HG02798 (cell line): ENCODE results near the gene CADM1.

Experiments used
- ATAC-seq: cut with Tn5 transposase; IDR thresholded peaks from one replicate; pipeline ENCODE4 v1.9.1; 2021; ENCODE audit warnings: mild to moderate bottlenecking; ENCODE audit not compliant: unreplicated experiment, poor library complexity

The CADM1 gene

GRCh38 chr11:115198321-115198741 is 305.9 kb downstream of the CADM1 start:
- ATAC-seq: no peak

DNA sequence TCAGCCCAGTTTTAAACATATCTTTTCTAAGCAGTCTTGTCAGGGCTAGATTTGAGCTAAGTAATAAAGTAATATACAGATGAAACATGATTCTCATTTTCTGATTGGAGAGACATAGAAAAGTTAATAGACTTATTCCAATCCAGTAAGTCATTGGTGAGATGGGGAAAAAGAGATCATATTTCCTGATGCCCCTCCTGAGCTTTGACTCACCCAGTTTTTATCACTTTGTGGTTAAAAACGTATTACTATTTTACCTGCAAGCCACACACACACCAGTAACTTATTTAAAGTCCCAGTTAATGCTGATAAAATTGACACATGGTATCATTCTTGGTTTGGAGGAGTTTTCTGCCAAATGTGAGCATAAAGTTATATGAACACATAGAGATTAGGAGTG is 306.8 kb downstream of the CADM1 start:
- ATAC-seq: no peak

DNA sequence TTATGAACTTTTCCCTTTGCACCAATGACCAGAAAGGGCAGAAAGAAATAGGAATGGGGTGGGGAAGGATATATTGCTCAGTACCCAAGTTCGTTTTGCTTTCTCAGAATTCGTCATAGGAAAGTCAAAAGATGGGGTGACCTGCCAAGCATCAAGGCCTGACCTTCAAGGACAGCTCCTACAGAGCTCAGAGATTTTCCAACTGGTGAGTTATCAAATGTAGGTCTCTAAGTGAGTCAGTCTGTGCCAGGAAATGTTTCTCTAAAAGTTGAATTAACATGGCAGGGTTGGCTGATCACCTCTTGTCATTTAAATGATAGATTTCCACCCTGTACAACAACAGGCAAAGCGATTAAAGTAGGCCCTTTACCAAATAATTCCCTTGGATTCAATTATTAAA is 307.2 kb downstream of the CADM1 start:
- ATAC-seq: no peak

DNA sequence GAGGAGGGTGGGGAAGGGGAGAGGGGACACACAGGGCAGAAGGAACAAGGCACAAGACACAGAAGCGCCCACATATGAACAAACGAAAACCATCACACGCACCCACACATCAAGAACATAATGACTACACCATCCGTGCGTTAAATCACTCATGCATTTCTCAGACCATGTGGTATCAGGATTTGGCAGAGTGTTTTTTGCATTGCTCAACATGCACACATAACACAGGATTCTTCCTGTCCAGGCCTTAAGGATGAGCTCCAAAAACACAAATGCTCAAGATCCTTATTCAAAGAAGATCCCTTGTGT is 309.5 kb downstream of the CADM1 start:
- peak; percentile 53 for ATAC-seq

- peak; percentile 89 for ATAC-seq
Measured at GRCh38 chr11:115193914-115194801, 310.1 kb downstream of the CADM1 start.

DNA sequence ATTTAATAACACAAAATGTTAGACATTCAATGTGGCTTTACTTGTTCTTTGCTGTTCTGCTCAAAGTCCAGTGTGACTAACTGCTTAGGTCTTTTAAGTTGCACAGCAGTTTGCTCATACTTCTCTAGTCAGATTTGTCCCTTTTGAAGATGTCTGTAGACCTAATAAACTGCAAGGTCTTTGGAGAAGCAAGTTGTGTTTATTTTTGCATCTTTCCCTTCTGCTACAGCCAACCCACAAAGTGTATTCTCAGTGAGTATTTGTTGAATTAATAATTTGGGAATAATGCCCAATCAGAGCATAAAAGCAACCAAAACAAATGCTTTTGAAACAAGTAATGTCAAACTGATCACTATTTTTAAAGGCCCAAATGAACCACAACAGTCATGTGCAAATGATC is 312.5 kb downstream of the CADM1 start:
- no peak for ATAC-seq

- no peak for ATAC-seq
Measured at GRCh38 chr11:115190196-115190595, 314.0 kb downstream of the CADM1 start.

GRCh38 chr11:115188898-115189278 is 315.3 kb downstream of the CADM1 start:
- ATAC-seq: no peak

DNA sequence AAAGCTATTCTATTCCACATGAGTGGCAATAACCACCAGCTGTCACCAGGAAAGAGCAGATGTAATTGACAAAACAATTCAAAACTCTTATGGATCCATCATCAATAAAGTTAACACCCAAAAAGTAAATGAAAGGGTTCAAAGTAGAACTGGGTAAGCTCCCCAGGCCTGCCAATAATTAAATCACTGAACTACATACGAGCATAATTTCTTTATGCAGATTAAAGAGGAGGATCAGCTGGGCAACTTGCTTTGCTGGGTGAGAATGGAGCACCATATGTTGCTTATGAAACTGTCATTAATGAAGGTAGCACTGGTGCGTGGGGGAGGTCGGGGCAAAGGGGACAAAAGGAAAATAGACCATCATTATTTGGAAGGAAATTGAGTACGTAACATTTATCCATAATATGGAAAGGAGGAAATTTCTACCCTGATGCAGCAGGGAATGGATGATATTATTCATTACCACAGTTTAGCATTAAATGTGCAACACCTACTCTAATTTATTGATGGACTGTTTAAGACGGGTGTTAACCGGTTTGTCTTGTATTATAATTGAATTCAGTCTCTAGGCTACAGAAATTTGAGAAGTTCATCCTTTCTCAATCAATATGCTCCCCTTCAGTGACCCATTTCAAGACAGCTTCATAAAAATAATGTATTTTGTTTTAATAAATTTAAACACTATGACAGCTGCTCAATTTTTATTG is 315.9 kb downstream of the CADM1 start:
- ATAC-seq: no peak

GRCh38 chr11:115185931-115186330 is 318.3 kb downstream of the CADM1 start:
- ATAC-seq: no peak

DNA sequence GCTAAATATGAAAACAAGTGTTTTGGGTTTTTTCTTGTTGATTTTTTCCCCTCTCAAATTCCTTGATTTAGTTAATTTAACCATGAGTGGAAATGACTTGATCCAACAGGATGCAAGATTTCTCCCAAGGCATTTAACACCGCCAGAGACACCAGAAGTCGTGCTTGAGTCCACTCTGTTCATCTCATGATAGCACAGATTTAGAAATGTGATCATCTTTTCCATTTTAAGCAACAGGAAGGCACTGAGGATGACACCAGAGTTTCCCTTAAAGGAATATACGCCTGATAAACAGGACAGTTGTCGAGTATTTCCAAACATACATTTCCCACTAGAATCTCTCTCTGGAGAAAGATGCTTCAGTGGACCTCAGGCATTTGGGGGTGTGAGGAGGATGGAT is 318.7 kb downstream of the CADM1 start:
- ATAC-seq: no peak

GRCh38 chr11:115184901-115185300 is 319.3 kb downstream of the CADM1 start:
- ATAC-seq: no peak

DNA sequence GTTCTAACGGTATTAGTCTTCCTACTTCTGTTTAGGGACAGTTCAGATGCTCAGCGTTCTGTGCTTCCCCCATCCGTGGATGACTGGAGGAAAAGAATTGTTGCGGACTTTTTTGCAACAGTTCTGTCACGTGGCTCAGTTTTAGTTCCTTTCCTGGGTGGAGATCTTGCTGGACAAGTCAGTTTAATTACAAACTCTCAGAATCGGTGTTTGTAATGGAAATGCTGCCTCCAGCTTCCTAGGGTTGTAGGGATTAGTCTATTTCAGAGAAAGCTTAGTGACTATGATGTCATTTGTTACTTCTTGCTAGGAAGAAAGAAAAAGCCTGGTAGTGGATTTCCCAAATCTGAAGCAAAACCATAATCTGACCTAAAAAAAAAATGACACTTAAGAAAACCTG is 320.4 kb downstream of the CADM1 start:
- ATAC-seq: no peak

- ATAC-seq: no peak
Measured at GRCh38 chr11:115183136-115183535, 321.1 kb downstream of the CADM1 start.

GRCh38 chr11:115182282-115182955 is 321.8 kb downstream of the CADM1 start:
- no peak for ATAC-seq

GRCh38 chr11:115181538-115181937 is 322.7 kb downstream of the CADM1 start:
- no peak for ATAC-seq

DNA sequence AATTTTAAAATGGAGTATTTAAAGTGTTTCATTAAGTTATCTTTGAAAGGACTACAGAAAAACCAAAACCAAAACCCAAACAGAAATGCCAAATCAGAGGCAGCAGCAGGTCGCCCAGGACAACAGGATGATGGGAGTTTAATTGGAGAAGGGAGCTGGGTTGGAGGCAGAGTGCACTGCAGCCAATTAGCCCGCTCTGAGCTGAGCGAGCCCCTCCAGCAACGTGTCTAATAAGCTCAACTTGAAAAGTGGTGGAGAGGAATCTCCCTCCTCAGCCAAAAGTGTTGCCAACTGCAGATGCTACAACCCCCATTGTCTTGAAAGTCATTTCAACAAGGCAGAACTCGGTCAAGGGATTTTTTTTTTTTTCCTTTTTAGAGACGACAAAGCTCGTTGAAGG is 323.9 kb downstream of the CADM1 start:
- ATAC-seq: no peak

- ATAC-seq: no peak
Measured at GRCh38 chr11:115179636-115180035, 324.6 kb downstream of the CADM1 start.

GRCh38 chr11:115178705-115179104 is 325.5 kb downstream of the CADM1 start:
- no peak for ATAC-seq

- ATAC-seq: no peak
Measured at GRCh38 chr11:115173136-115173535, 331.1 kb downstream of the CADM1 start.

- no peak for ATAC-seq
Measured at GRCh38 chr11:115170133-115170815, 333.9 kb downstream of the CADM1 start.
